ENCODE results near the gene KAZN. TPM values are rescaled to one million over a fixed set of nuclear protein-coding genes. Genes with fewer than 3 reads are reported as not detected.

KAZN gene
- total RNA-seq, 4 donors from 2014 or later = 0.77 to 12.3 (median 4.9) TPM

GRCh38 chr1:14555091-14555490 lies 43.4 kb upstream of the KAZN start:
- Histone ChIP-seq H3K4me3 (no peak overlapping the region), H3K36me3 (no peaks in the 10 kb centered on the region), H3K9me3 (no peaks in the 10 kb centered on the region), H3K4me1 (no peaks in the 10 kb centered on the region), H3K27ac (no peak overlapping the region), H3K27me3 (no peaks in the 10 kb centered on the region)
- intact Hi-C loops (cut with DNase I; ENCODE audit: low total_unique reads) = no loop called here
- DNase-seq = no peak
- TF ChIP-seq, protein P1, sequence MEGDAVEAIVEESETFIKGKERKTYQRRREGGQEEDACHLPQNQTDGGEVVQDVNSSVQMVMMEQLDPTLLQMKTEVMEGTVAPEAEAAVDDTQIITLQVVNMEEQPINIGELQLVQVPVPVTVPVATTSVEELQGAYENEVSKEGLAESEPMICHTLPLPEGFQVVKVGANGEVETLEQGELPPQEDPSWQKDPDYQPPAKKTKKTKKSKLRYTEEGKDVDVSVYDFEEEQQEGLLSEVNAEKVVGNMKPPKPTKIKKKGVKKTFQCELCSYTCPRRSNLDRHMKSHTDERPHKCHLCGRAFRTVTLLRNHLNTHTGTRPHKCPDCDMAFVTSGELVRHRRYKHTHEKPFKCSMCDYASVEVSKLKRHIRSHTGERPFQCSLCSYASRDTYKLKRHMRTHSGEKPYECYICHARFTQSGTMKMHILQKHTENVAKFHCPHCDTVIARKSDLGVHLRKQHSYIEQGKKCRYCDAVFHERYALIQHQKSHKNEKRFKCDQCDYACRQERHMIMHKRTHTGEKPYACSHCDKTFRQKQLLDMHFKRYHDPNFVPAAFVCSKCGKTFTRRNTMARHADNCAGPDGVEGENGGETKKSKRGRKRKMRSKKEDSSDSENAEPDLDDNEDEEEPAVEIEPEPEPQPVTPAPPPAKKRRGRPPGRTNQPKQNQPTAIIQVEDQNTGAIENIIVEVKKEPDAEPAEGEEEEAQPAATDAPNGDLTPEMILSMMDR (IDR thresholded peaks at IDR 0.05) = no peak
- TF ChIP-seq POLR2A (IDR thresholded peaks at IDR 0.05) = no peak

GRCh38 chr1:14561014-14561693 lies 37.3 kb upstream of the KAZN start:
- no peaks in the 10 kb centered on the region for H3K9me3 ChIP-seq
- no peak for TF ChIP-seq POLR2A (IDR thresholded peaks at IDR 0.05)
- TF ChIP-seq, protein P1 (IDR thresholded peaks at IDR 0.05) = no peak
- no peaks in the 10 kb centered on the region for H3K4me1 ChIP-seq
- intact Hi-C loops (cut with DNase I; ENCODE audit: low total_unique reads) = no loop called here
- DNase-seq = no peak
- no peaks in the 10 kb centered on the region for H3K36me3 ChIP-seq
- no peaks in the 10 kb centered on the region for H3K27me3 ChIP-seq
- H3K27ac ChIP-seq = no peak overlapping the region
- H3K4me3 ChIP-seq = no peak overlapping the region

- Histone ChIP-seq H3K9me3 (no peaks in the 10 kb centered on the region), H3K27me3 (no peaks in the 10 kb centered on the region), H3K4me1 (no peaks in the 10 kb centered on the region), H3K27ac (no peak overlapping the region), H3K36me3 (no peaks in the 10 kb centered on the region), H3K4me3 (no peak overlapping the region)
- no peak for DNase-seq
- intact Hi-C loops (cut with DNase I; ENCODE audit: low total_unique reads) = no loop called here
- no peak for TF ChIP-seq POLR2A (IDR thresholded peaks at IDR 0.05)
- TF ChIP-seq, protein P1 (IDR thresholded peaks at IDR 0.05) = no peak
These were observed 33.4 kb upstream of the KAZN start for GRCh38 chr1:14565090-14565489.

DNA sequence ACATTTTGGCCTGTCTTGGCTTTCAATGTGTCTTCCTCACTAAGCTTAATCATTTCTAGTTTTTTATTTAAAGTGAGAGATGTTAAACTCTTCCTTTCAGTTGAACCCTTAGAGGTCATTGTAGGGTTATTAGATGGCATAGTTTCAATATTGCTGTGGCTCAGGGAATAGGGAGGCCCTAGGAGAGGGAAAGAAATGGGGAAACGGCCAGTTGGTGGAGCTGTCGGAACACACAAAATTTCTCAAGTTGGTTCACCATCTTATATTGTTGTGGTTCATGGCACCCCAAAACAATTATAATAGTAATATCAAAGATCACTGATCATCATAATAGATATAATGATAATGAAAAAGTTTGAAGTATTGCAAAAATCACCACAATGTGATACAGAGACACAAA lies 31.4 kb upstream of the KAZN start:
- Histone ChIP-seq H3K36me3 (no peaks in the 10 kb centered on the region), H3K4me1 (no peaks in the 10 kb centered on the region), H3K27ac (no peak overlapping the region), H3K27me3 (no peaks in the 10 kb centered on the region), H3K4me3 (no peak overlapping the region), H3K9me3 (no peaks in the 10 kb centered on the region)
- intact Hi-C loops (cut with DNase I; ENCODE audit: low total_unique reads) = no loop called here
- TF ChIP-seq, protein P1 (IDR thresholded peaks at IDR 0.05) = no peak
- no peak for TF ChIP-seq POLR2A (IDR thresholded peaks at IDR 0.05)
- no peak for DNase-seq

DNA sequence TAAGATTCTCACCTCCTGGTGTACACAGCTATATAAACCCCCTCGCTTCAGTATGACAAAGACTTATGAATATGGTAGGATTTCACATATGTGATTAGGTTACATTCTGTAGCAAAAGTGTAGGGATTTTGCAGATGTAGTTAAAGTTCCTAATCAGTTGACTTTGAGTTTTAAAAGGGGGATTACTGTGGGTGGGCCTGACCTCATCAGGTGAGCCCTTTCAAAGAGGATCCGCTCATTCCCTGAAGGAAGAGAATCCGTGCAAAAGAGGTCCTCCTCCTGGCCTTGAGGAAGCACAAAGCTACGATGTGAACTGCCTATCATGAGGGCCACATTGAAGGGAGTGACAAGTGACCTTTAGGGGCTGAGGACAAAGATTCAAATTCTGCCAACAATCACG lies 30.6 kb upstream of the KAZN start:
- intact Hi-C loops (cut with DNase I; ENCODE audit: low total_unique reads) = no loop called here
- no peaks in the 10 kb centered on the region for H3K27me3 ChIP-seq
- no peak overlapping the region for H3K4me3 ChIP-seq
- no peaks in the 10 kb centered on the region for H3K36me3 ChIP-seq
- H3K9me3 ChIP-seq = no peaks in the 10 kb centered on the region
- H3K27ac ChIP-seq = no peak overlapping the region
- DNase-seq = no peak
- no peak for TF ChIP-seq POLR2A (IDR thresholded peaks at IDR 0.05)
- TF ChIP-seq, protein P1 (IDR thresholded peaks at IDR 0.05) = no peak
- H3K4me1 ChIP-seq = no peaks in the 10 kb centered on the region
